Measurements from ENCODE around the gene ACIN1.

The ACIN1 gene

GRCh38 chr14:23102801-23103200, 7.9 kb upstream of the ACIN1 start:
- Histone ChIP-seq H3K4me3 (ENCODE audit: low read length) (no peak overlapping the region), H4K5ac (ENCODE audit: low read length) (no peak overlapping the region), H3K56ac (ENCODE audit: low read length) (no peak overlapping the region), H3K9ac (ENCODE audit: low read length) (no peak overlapping the region), H3K79me2 (ENCODE audit: control insufficient read depth, insufficient read depth, low read length) (peaks cover 4% of the 10 kb centered on the region), H4K8ac (ENCODE audit: low read depth, low read length) (no peak overlapping the region), H2BK120ac (ENCODE audit: low read depth, low read length) (no peak overlapping the region), H3K4ac (ENCODE audit: low read depth, low read length) (no peak overlapping the region), H2BK5ac (ENCODE audit: low read length) (no peak overlapping the region), H3K23ac (ENCODE audit: low read length) (no peak overlapping the region), H3K18ac (ENCODE audit: low read length) (no peak overlapping the region), H3K4me1 (ENCODE audit: control insufficient read depth, low read depth, low read length) (peaks cover 6% of the 10 kb centered on the region), H2AK5ac (ENCODE audit: low read length) (no peak overlapping the region), H3K27ac (ENCODE audit: low read depth, low read length) (no peak overlapping the region), H2BK15ac (replicated peaks; ENCODE audit: low read depth) (no peak overlapping the region), H3K4me2 (ENCODE audit: low read length) (no peak overlapping the region), H3K79me1 (ENCODE audit: low read length) (peaks cover 5% of the 10 kb centered on the region), H3K27me3 (ENCODE audit: insufficient read depth, low read length, poor library complexity) (no peaks in the 10 kb centered on the region), H3K36me3 (ENCODE audit: control insufficient read depth, insufficient read depth, low read length) (peaks cover under 1% of the 10 kb centered on the region)
- no peak for DNase-seq
- no CpG with 5 or more reads among the region's 2 CpGs for WGBS (ENCODE audit: extremely low coverage, insufficient coverage, low lambda C conversion rate)

GRCh38 chr14:23101986-23102625, 7.2 kb upstream of the ACIN1 start:
- no CpG with 5 or more reads among the region's 10 CpGs for WGBS (ENCODE audit: extremely low coverage, insufficient coverage, low lambda C conversion rate)
- DNase-seq = no peak
- H3K27me3 ChIP-seq (ENCODE audit: insufficient read depth, low read length, poor library complexity) = no peaks in the 10 kb centered on the region

GRCh38 chr14:23101213-23101970, 6.5 kb upstream of the ACIN1 start:
- peaks cover 16% of the 10 kb centered on the region for H3K79me2 ChIP-seq (ENCODE audit: control insufficient read depth, insufficient read depth, low read length)
- WGBS (ENCODE audit: extremely low coverage, insufficient coverage, low lambda C conversion rate) = no CpG with 5 or more reads among the region's 6 CpGs
- H4K5ac ChIP-seq (ENCODE audit: low read length) = no peak overlapping the region
- H3K18ac ChIP-seq (ENCODE audit: low read length) = no peak overlapping the region
- H3K36me3 ChIP-seq (ENCODE audit: control insufficient read depth, insufficient read depth, low read length) = peaks cover 1% of the 10 kb centered on the region
- no peak overlapping the region for H3K27ac ChIP-seq (ENCODE audit: low read depth, low read length)
- H3K27me3 ChIP-seq (ENCODE audit: insufficient read depth, low read length, poor library complexity) = no peaks in the 10 kb centered on the region
- H2BK15ac ChIP-seq (replicated peaks; ENCODE audit: low read depth) = no peak overlapping the region
- H3K79me1 ChIP-seq (ENCODE audit: low read length) = peaks cover 9% of the 10 kb centered on the region
- no peak overlapping the region for H3K4me2 ChIP-seq (ENCODE audit: low read length)
- H3K9ac ChIP-seq (ENCODE audit: low read length) = no peak overlapping the region
- H3K4me3 ChIP-seq (ENCODE audit: low read length) = no peak overlapping the region
- no peak overlapping the region for H2BK120ac ChIP-seq (ENCODE audit: low read depth, low read length)
- H4K8ac ChIP-seq (ENCODE audit: low read depth, low read length) = no peak overlapping the region
- no peak overlapping the region for H3K23ac ChIP-seq (ENCODE audit: low read length)
- DNase-seq = peak; percentile 44
- H2AK5ac ChIP-seq (ENCODE audit: low read length) = no peak overlapping the region
- no peak overlapping the region for H3K4ac ChIP-seq (ENCODE audit: low read depth, low read length)
- no peak overlapping the region for H3K56ac ChIP-seq (ENCODE audit: low read length)
- H3K4me1 ChIP-seq (ENCODE audit: control insufficient read depth, low read depth, low read length) = peaks cover 2% of the 10 kb centered on the region
- no peak overlapping the region for H2BK5ac ChIP-seq (ENCODE audit: low read length)

More at GRCh38 chr14:23101986-23102625, 7.2 kb upstream of the ACIN1 start:
- Histone ChIP-seq H2AK5ac (ENCODE audit: low read length) (no peak overlapping the region), H3K4me3 (ENCODE audit: low read length) (no peak overlapping the region), H3K36me3 (ENCODE audit: control insufficient read depth, insufficient read depth, low read length) (peaks cover 1% of the 10 kb centered on the region), H3K18ac (ENCODE audit: low read length) (no peak overlapping the region), H3K79me2 (ENCODE audit: control insufficient read depth, insufficient read depth, low read length) (peaks cover 9% of the 10 kb centered on the region), H3K27ac (ENCODE audit: low read depth, low read length) (no peak overlapping the region), H2BK120ac (ENCODE audit: low read depth, low read length) (no peak overlapping the region), H3K4me2 (ENCODE audit: low read length) (no peak overlapping the region), H4K5ac (ENCODE audit: low read length) (no peak overlapping the region), H4K8ac (ENCODE audit: low read depth, low read length) (no peak overlapping the region), H2BK5ac (ENCODE audit: low read length) (no peak overlapping the region), H3K23ac (ENCODE audit: low read length) (no peak overlapping the region), H3K9ac (ENCODE audit: low read length) (no peak overlapping the region), H2BK15ac (replicated peaks; ENCODE audit: low read depth) (no peak overlapping the region), H3K4me1 (ENCODE audit: control insufficient read depth, low read depth, low read length) (peaks cover 6% of the 10 kb centered on the region), H3K79me1 (ENCODE audit: low read length) (peaks cover 9% of the 10 kb centered on the region), H3K56ac (ENCODE audit: low read length) (no peak overlapping the region), H3K4ac (ENCODE audit: low read depth, low read length) (no peak overlapping the region)

- no peak for DNase-seq
- peaks cover 1% of the 10 kb centered on the region for H3K36me3 ChIP-seq (ENCODE audit: control insufficient read depth, insufficient read depth, low read length)
- no peak overlapping the region for H2BK5ac ChIP-seq (ENCODE audit: low read length)
- H3K9ac ChIP-seq (ENCODE audit: low read length) = no peak overlapping the region
- H3K4me3 ChIP-seq (ENCODE audit: low read length) = no peak overlapping the region
- no peak overlapping the region for H3K23ac ChIP-seq (ENCODE audit: low read length)
- H3K56ac ChIP-seq (ENCODE audit: low read length) = no peak overlapping the region
- H3K79me2 ChIP-seq (ENCODE audit: control insufficient read depth, insufficient read depth, low read length) = peaks cover 21% of the 10 kb centered on the region
- H3K4ac ChIP-seq (ENCODE audit: low read depth, low read length) = no peak overlapping the region
- no peaks in the 10 kb centered on the region for H3K27me3 ChIP-seq (ENCODE audit: insufficient read depth, low read length, poor library complexity)
- H3K27ac ChIP-seq (ENCODE audit: low read depth, low read length) = no peak overlapping the region
- no peak overlapping the region for H4K5ac ChIP-seq (ENCODE audit: low read length)
- no peaks in the 10 kb centered on the region for H3K4me1 ChIP-seq (ENCODE audit: control insufficient read depth, low read depth, low read length)
- no peak overlapping the region for H2BK15ac ChIP-seq (replicated peaks; ENCODE audit: low read depth)
- H3K18ac ChIP-seq (ENCODE audit: low read length) = no peak overlapping the region
- no peak overlapping the region for H4K8ac ChIP-seq (ENCODE audit: low read depth, low read length)
- peaks cover 9% of the 10 kb centered on the region for H3K79me1 ChIP-seq (ENCODE audit: low read length)
- no peak overlapping the region for H2BK120ac ChIP-seq (ENCODE audit: low read depth, low read length)
- WGBS (ENCODE audit: extremely low coverage, insufficient coverage, low lambda C conversion rate) = no CpG with 5 or more reads among the region's 10 CpGs
- H2AK5ac ChIP-seq (ENCODE audit: low read length) = no peak overlapping the region
- H3K4me2 ChIP-seq (ENCODE audit: low read length) = no peak overlapping the region
Measured at GRCh38 chr14:23099212-23099861, 4.4 kb upstream of the ACIN1 start.

GRCh38 chr14:23097786-23098185, 2.9 kb upstream of the ACIN1 start:
- Histone ChIP-seq H3K18ac (ENCODE audit: low read length) (no peak overlapping the region), H2BK5ac (ENCODE audit: low read length) (no peak overlapping the region), H3K27ac (ENCODE audit: low read depth, low read length) (no peak overlapping the region), H3K4me2 (ENCODE audit: low read length) (no peak overlapping the region), H4K5ac (ENCODE audit: low read length) (no peak overlapping the region), H2BK120ac (ENCODE audit: low read depth, low read length) (no peak overlapping the region), H3K4me1 (ENCODE audit: control insufficient read depth, low read depth, low read length) (peaks cover 9% of the 10 kb centered on the region), H3K79me2 (ENCODE audit: control insufficient read depth, insufficient read depth, low read length) (peaks cover 37% of the 10 kb centered on the region), H3K23ac (ENCODE audit: low read length) (no peak overlapping the region), H3K56ac (ENCODE audit: low read length) (peak overlapping the region; percentile 36), H3K9ac (ENCODE audit: low read length) (peak overlapping the region; percentile 10), H3K79me1 (ENCODE audit: low read length) (peaks cover 14% of the 10 kb centered on the region), H2AK5ac (ENCODE audit: low read length) (no peak overlapping the region), H4K8ac (ENCODE audit: low read depth, low read length) (no peak overlapping the region), H3K4ac (ENCODE audit: low read depth, low read length) (no peak overlapping the region), H3K36me3 (ENCODE audit: control insufficient read depth, insufficient read depth, low read length) (peaks cover 1% of the 10 kb centered on the region), H2BK15ac (replicated peaks; ENCODE audit: low read depth) (no peak overlapping the region), H3K4me3 (ENCODE audit: low read length) (no peak overlapping the region), H3K27me3 (ENCODE audit: insufficient read depth, low read length, poor library complexity) (no peaks in the 10 kb centered on the region)
- WGBS (ENCODE audit: extremely low coverage, insufficient coverage, low lambda C conversion rate) = no CpG with 5 or more reads among the region's 7 CpGs
- DNase-seq = no peak

All from mesendoderm (in vitro differentiated cells).